Amygdala (tissue), 56 donors: ENCODE data around the gene F8.
"Not testable (repeated sequence)": the region's sequence is repeated elsewhere in the genome, so short reads cannot be mapped to it uniquely, and the experiment has no call there.

Source experiments
- DNase-seq, 56 donors: peaks; one replicate each; lab custom pipeline; 2025; lab: John Stamatoyannopoulos, UW

F8 gene

GRCh38 chrX:154886069-154886788, 136.3 kb downstream of the F8 start, which contains the start of gene F8A1:
F8A1 (plus strand) TSS chrX:154886355; CDS start chrX:154886375, 20 bp downstream.
- not testable (repeated sequence) for DNase-seq

DNA sequence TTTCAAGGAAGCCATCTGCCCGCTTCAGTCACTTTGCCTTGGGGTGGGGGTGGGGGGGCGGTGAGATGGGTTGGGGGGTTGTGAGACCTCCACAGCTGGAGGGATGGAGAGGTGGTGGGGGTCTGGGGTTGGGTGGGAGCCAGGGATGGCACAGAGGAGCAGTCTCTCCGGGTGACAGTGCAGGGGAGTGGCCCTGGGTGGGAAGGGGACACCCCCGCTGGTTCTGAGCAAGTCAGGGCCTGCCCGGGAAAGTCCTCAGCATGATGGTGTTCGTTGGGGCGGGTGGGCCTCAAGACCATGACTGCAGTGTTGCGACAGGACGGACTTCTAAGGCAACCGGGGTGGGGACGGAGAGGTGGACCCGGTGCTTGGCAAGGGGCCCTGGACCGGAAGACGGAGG, 137.0 kb downstream of the F8 start:
- DNase-seq, result not testable (repeated sequence)

DNA sequence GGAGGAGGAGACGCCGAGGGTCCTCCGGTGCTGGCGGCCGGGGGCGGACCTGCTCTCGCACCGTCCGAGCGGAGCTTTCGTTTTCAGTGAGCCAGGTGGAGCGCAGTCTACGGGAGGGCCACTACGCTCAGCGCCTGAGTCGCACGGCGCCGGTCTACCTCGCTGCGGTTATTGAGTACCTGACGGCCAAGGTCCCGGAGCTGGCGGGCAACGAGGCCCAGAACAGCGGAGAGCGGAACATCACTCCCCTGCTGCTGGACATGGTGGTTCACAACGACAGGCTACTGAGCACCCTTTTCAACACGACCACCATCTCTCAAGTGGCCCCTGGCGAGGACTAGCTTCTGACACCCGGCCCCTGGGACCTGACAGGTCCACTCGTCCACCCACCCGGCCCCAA, 137.5 kb downstream of the F8 start:
- not testable (repeated sequence) for DNase-seq

DNA sequence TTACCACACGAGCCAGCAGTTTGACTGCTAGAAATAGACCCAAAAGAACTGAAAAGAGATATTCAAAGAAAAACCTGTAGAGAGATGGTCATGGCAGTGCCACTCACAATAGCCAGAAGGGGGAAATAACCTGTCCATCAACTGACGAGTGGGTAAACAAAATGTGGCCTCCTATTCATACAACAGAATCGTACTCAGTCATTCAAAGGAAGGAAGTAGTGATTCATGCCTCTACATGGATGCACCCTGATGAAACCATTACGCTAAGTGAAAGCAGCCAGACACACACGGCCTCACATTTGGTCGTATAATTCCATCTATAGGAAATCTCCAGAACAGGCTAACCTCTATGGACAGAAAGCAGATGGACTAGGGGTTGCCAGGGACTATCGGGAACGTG, 138.5 kb downstream of the F8 start:
- DNase-seq, result not testable (repeated sequence)

GRCh38 chrX:154873329-154873728, 149.2 kb downstream of the F8 start:
- DNase-seq, result no peak

DNA sequence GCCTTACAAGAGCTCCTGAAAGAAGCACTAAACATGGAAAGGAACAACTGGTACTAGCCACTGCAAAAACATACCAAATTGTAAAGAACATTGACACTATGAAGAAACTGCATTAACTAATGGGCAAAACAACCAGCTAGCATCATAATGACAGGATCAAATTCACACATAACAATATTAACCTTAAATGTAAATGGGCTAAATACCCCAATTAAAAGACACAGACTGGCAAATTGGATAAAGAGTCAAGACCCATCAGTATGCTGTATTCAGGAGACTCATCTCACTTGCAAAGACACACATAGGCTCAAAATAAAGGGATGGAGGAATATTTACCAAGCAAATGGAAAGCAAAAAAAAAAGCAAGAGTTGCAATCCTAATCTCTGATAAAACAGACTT, 154.0 kb downstream of the F8 start:
- DNase-seq, result not testable (repeated sequence)

GRCh38 chrX:154855256-154855655, 167.3 kb downstream of the F8 start:
- no peak for DNase-seq

- DNase-seq, result no peak
Observed at GRCh38 chrX:154850957-154851611, 171.4 kb downstream of the F8 start.

DNA sequence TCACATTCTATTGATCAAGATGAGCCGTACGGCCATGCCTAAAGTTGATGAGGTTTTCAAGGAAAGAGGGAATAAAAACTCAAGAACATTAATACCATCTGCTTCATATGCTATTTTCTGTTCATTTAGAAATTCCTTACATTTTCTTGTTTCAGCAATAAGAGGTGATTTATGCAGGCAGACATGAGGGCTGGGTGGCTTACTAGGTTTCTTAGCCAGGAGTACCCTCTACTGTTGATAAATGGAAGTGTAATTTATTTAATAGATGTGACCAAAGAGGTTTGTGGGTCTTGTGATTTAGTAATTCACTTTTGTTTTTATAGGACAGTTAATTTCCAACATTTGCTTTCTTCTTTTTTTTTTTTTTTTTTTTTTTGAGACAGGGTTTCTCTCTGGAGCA, 181.7 kb downstream of the F8 start:
- DNase-seq, result no peak

- DNase-seq, result no peak
Observed at GRCh38 chrX:154836163-154836562, 186.4 kb downstream of the F8 start.

GRCh38 chrX:154834562-154834961, 188.0 kb downstream of the F8 start, which contains the start of gene SMIM9:
SMIM9 (minus strand) TSS chrX:154834662; CDS start chrX:154830856, 3,806 bp downstream.
- no peak for DNase-seq

DNA sequence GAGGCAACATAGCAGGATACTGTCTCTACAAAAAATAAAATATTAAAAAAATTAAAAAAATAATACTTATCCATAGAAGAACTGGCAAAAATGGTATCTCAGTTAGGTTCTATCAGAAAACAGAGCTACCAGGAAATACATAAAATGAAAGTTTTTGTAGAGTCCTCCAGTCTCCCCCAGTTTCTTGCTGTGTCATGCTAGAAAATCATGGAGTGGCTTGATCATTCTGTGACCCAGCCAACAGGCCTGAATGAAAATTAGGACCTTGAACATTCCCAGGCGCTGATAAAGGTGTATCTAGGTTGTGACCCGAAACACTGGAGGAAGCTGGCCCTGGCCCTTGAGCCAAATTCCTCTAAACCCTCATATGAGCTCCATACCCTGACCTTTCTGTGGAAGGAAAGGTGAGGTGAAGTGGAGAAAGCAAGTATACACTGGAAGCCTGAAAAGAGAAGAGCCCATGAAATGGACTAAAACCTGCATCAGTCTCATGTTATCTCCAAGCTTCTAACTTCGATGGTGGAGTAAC, 188.7 kb downstream of the F8 start:
- DNase-seq, result no peak

DNA sequence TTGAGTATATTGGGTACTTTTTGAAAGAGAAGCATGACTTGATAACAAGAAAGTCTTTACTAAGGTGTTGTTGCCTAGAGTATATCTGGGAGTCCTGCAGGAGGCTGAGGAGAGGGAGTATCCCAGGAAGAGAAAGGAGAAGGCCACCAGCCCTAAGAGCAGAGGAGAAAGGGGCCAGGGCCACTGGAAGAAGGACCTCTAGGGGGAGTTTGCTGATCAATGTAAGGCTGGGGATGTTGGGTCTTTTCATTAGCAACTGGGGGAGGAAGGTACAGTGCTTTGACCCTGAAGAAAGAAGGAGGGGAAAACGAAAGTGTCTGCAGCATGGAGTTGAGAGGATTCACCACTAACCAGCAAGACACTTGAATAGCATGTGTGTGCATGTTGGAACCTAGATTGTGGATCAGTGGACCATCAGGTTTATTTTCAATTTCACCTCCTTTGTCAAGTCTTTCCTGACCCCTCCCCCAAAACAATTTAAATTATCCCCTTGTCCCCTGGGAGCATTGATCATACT, 192.5 kb downstream of the F8 start:
- no peak for DNase-seq

DNA sequence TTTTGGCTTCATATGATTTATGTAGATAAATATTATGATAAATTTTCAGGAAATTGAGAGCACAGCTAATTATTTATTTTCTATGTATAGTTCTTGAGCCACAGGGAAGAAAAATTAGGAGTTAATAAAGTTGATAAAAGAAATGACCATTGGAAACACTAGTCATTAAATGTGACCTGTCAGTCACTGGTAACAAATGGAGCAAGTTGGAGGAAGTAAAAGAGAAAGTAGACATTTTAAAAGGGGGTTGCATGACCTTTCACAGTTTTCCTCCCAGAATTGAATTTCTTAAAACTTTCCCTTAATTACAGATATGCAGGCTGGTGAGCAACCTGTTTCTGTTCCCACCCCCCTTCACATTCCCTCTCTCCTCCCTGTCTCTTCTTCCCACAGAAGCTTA, 193.4 kb downstream of the F8 start:
- no peak for DNase-seq

DNA sequence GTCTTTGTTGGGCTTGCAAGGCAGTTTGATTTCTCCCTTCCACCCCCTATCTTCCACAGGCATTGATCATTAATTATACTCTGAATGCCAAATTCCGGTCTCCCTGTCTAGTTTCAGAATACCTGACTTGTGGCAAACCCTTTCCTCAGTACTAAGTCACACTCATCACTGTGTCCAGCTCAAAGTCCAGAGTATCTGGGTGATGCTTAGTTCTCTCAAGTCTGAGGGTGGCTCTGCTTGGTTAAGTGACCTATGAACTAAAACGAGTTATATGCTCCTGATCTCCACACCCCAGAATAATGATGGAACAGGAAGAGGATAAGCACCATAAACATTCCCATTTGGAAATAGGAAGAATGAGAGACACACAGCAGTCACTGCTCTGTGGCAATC, 194.5 kb downstream of the F8 start:
- DNase-seq, result no peak

DNA sequence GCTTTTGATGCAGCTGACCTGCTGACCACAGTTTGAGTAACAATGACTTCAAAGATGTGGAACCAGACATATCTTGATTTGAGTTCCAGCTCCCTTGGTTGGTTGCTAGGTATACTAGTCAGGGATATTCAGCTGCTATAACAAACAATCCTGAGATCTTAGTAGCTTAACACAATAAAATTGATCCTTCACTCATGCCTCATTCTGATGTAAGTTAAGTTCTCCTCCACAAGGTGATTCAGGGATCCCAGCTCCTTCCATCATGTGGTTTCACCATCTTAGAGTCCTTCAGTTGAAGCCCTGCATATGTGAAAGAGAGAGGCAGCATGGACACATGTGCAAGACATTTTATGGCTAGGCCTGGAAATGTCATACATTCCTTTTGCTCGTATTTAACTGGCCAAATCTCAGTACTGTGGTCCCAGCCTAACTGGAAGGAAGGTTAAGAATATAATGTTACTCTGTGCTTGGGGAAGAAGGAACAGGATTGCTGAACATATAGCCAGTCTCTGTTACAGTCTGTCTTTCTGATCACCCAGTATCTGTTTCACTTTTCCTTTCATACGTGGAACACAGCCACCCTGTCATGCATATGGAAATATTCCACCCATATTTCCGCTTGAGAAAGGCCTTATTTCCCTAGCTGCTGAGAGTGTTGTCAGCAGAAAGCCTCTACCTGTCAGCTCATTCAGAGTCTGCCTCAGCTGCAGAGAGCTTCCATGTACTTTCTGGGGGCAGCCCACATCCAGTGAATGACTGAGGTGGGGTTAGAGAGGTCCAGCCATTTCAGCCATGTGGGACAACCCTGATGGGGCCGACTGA, 195.1 kb downstream of the F8 start:
- no peak for DNase-seq

DNA sequence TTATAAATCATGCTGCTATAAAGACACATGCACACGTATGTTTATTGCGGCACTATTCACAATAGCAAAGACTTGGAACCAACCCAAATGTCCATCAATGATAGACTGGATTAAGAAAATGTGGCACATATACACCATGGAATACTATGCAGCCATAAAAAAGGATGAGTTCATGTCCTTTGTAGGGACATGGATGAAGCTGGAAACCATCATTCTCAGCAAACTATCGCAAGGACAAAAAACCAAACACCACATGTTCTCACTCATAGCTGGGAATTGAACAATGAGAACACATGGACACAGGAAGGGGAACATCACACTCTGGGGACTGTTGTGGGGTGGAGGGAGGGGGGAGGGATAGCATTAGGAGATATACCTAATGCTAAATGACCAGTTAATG, 196.9 kb downstream of the F8 start:
- DNase-seq, result not testable (repeated sequence)

- DNase-seq, result no peak
Observed at GRCh38 chrX:154824638-154825037, 197.9 kb downstream of the F8 start.

- no peak for DNase-seq
Observed at GRCh38 chrX:154822029-154822428, 200.5 kb downstream of the F8 start.

DNA sequence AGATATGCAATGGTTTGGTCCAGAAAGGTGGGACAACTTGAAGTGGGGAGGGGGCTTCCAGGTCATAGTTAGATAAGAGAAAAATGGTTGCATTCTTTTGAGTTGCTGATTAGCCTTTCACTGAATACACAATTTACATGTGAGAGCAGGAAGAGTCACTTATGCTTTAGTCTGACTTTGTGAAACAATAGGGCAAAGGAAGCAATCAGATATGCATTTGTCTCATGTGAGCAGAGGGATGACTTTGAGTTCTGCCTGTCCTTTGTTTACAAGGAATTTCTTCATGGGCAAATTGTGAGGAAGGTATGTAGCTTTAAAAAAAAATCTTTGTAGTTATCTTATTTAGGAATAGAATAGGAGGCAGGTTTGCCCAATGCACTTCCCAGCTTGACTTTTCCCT, 201.0 kb downstream of the F8 start:
- DNase-seq, result no peak
